SKM-1 (cell line): ENCODE results near the gene LCN1.
"Not testable (repeated sequence)": the region's sequence is repeated elsewhere in the genome, so short reads cannot be mapped to it uniquely, and the experiment has no call there.

ENCODE experiments used
- DNase-seq: peaks from one replicate; lab custom pipeline; 2025; ENCODE audit not compliant: unreplicated experiment; lab: John Stamatoyannopoulos, UW

Gene LCN1

GRCh38 chr9:135522137-135522877 is 1.1 kb downstream of the LCN1 start:
- no peak for DNase-seq

- no peak for DNase-seq
These were observed 1.7 kb downstream of the LCN1 start for GRCh38 chr9:135522931-135523330.

DNA sequence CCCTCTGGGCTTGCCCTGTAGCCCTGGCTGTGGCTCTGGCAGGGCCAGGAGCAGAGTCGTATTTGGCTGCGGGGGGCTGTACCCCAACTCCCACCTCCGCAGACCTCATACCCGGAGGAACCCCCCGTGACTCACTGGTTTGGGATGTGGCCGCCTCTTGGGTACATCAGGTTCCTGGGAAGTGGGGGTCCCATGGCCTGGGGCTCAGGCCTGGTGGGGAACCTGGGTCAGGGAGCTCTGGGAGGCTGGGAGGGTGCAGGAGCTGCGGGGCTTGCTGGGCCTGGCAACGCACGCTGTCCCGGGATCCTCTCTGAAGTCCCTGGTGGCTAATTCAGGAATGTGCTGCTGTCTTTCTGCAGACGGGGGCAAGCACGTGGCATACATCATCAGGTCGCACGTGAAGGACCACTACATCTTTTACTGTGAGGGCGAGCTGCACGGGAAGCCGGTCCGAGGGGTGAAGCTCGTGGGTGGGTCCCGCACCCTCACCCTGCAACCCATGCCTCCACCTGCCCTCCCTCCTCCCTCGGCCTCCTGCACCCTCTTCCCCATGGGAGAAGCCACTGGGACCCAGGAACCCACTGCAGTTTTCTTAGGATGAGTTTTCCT is 2.4 kb downstream of the LCN1 start:
- DNase-seq, result no peak

- no peak for DNase-seq
These were observed 3.1 kb downstream of the LCN1 start for GRCh38 chr9:135524130-135524861.

- no peak for DNase-seq
These were observed 4.2 kb downstream of the LCN1 start for GRCh38 chr9:135525241-135526088.

DNA sequence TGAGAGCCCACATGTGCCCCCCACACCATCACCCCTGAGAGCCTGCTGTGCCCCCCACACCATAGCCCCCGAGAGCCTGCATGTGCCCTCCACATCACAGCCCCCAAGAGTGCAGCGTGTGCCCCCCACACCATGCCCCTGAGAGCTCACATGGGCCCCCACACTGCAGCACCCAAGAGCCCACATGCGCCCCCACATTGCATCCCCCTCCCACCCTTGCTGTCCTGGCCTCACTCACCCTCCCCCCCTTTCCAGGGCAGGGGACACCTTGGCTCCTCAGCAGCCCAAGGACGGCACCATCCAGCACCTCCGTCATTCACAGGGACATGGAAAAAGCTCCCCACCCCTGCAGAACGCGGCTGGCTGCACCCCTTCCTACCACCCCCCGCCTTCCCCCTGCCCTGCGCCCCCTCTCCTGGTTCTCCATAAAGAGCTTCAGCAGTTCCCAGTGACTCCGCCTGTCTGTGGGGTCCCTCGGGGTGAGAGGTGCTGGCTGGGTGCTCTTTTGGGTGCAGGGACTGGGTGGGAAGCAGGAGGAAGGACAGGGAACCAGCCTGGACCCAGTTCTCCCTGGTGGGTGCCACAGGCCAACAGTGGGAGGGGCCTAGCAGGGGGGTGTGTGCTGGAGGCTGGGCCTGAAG is 5.0 kb downstream of the LCN1 start:
- no peak for DNase-seq

GRCh38 chr9:135526730-135527571 is 5.7 kb downstream of the LCN1 start:
- DNase-seq, result no peak

GRCh38 chr9:135528842-135529435 is 7.7 kb downstream of the LCN1 start:
- not testable (repeated sequence) for DNase-seq

- DNase-seq, result no peak
These were observed 8.9 kb downstream of the LCN1 start for GRCh38 chr9:135530146-135530545.

- no peak for DNase-seq
These were observed 9.9 kb downstream of the LCN1 start for GRCh38 chr9:135531096-135531495.

DNA sequence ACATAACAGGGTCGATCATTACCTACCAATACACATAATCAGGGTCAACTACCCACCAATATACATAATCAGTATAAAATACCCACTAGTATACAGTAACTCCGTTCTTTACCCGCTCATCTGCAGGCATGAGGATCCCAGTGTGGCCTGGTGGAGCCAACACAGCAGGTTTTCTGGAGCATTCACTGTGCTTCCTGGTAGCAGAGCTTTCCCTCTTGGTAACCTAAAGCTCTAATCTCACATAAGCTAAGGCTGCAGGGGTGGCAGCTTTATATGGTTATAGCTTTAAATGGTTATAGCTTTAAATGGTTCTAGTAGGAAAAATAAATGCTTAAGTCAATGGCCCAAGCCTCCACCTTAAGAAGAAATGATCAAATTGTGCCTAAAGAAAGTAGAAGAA is 11.9 kb downstream of the LCN1 start:
- DNase-seq, result no peak

- no peak for DNase-seq
These were observed 12.4 kb downstream of the LCN1 start for GRCh38 chr9:135533674-135534073.

GRCh38 chr9:135534192-135534711 is 13.0 kb downstream of the LCN1 start:
- DNase-seq, result not testable (repeated sequence)

DNA sequence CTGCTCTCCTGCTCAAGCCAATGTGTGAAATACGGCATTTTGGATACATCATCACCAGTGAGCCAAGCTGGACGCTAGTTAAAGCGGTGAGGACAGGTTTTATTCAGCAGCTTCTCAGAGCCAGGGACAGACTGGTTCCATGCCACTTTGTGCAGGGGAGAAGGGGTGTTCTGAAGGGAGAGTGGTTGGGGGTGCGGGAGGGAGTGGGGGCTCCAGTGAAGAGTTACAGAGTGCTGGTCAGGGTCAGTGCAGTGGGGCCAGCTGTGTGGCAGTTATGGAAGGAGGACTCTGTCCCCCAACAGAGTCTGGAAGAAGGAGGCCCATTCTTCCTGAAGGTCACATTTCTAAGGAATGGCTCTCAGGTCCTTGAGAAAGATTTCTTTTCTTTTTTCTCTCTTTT is 13.6 kb downstream of the LCN1 start:
- not testable (repeated sequence) for DNase-seq

DNA sequence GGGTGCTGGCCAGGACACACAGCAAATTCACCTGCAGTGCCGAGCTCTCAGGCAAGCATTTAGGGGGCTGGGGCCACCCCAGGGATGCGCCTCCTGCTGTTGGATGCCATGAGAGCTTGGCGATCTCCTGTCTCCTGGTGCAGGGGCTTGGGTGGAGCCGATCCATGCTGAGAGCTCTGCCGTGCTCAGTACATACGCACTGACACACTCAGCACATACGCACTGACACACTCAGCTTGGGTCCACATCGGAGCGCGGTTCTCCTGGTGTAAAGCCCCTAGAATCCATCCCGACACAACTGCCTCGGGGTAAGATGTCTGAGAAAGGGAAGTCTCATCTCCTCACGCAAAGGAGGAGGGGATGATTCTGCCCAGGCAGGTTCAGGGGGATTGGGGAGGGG is 14.4 kb downstream of the LCN1 start:
- not testable (repeated sequence) for DNase-seq

GRCh38 chr9:135536216-135536615 is 15.0 kb downstream of the LCN1 start:
- no peak for DNase-seq

- not testable (repeated sequence) for DNase-seq
These were observed 22.1 kb downstream of the LCN1 start for GRCh38 chr9:135543262-135543894.

DNA sequence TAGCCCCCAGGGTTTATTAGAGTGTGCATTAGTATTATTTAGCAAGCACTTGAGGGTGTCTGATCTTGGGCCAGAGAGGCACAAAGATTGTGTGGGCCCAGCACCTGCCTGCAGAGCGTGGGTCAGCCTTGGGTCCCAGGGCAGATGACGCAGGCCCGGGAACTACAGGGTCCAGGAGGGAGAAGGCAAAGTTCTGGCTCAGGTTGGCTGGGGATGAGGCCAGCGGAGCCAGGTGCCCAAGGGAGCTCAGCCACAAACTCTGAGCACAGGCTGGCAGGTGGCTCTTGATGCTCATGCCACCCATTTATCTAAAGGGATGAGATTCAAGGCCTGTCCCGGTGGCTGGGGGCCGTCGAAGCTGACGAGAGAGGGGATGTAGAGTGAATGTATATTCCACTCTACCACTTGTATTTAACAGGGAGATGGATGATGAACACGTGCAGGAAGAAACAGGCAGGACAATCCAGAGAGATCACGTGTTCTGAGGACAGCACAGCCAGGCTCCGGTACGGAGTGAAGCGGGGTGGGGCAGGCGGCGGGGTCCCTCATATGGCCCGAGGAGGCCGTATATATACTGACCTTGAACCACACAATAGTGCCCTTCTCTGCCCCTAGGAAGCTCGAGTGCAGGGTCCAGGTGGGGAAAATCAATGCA is 23.9 kb downstream of the LCN1 start:
- DNase-seq, result no peak
